A673 (cell line): Measurements from ENCODE around the gene PLCG1. TPM values are rescaled to one million over a fixed set of nuclear protein-coding genes. Genes with fewer than 3 reads are reported as not detected.

Experiments
- BruUV-seq: library from RNA; stranded (reverse); fragments of 400-500 nt; replicated peaks from 2 replicates; lab custom pipeline; 2021; lab: Mats Ljungman, UMichigan
- CTCF ChIA-PET: fragments of 300-600 bp; sonication (Branson Sonifier 250); formaldehyde crosslinking; loops from one replicate; lab custom pipeline; 2022; ENCODE audit warnings: antibody characterized with exemption; lab: Charles Lee
- POLR2A ChIA-PET: fragments of 300-600 bp; sonication (Branson Sonifier 250); formaldehyde crosslinking; loops from one replicate; lab custom pipeline; 2022; ENCODE audit warnings: antibody characterized with exemption; ENCODE audit not compliant: low non-redundant PET; lab: Charles Lee
- DNase-seq: peaks from one replicate; pipeline ENCODE4 v3.0.0-alpha.2; 2015; ENCODE audit warnings: low spot score
- H3K27ac ChIP-seq: fragments of 200-600 bp; sonication (generic); 2 replicates; pipeline ENCODE4 v1.5.1; 2016; ENCODE audit warnings: mixed run types, low read depth, mild to moderate bottlenecking, mixed read lengths, antibody characterized with exemption, low read length; ENCODE audit not compliant: poor library complexity, severe bottlenecking
- H3K27me3 ChIP-seq: fragments of 200-600 bp; sonication (generic); replicated peaks from 2 replicates; pipeline ENCODE4 v1.6.1; 2017; ENCODE audit warnings: mixed run types, low read depth, mild to moderate bottlenecking, mixed read lengths, antibody characterized with exemption, low read length; ENCODE audit not compliant: insufficient read depth, poor library complexity
- H3K36me3 ChIP-seq: fragments of 200-600 bp; sonication (generic); 2 replicates; pipeline ENCODE4 v1.6.1; 2016; ENCODE audit warnings: mixed run types, mild to moderate bottlenecking, mixed read lengths, antibody characterized with exemption, low read length; ENCODE audit not compliant: insufficient read depth, poor library complexity, severe bottlenecking
- H3K4me1 ChIP-seq: fragments of 200-600 bp; sonication (generic); 2 replicates; pipeline ENCODE4 v1.6.1; 2017; ENCODE audit warnings: mixed run types, mild to moderate bottlenecking, mixed read lengths, antibody characterized with exemption, low read length; ENCODE audit not compliant: insufficient read depth, poor library complexity, severe bottlenecking
- H3K4me3 ChIP-seq: fragments of 200-600 bp; sonication (generic); 2 replicates; pipeline ENCODE4 v1.5.1; 2016; ENCODE audit warnings: low read depth, mixed run types, mild to moderate bottlenecking, mixed read lengths, low read length; ENCODE audit not compliant: poor library complexity, severe bottlenecking
- H3K9me3 ChIP-seq: fragments of 200-600 bp; sonication (generic); 2 replicates; pipeline ENCODE4 v1.6.1; 2016; ENCODE audit warnings: mixed run types, low read depth, mild to moderate bottlenecking, mixed read lengths, antibody characterized with exemption, low read length; ENCODE audit not compliant: poor library complexity, severe bottlenecking
- CTCF ChIP-seq: fragments of 300-800, 200-600 bp; sonication (generic); conservative IDR thresholded peaks from 2 replicates; pipeline ENCODE4 v1.5.1; 2017; ENCODE audit warnings: low read depth, mild to moderate bottlenecking, antibody characterized with exemption, low read length, moderate library complexity, mixed read lengths
- EZH2 ChIP-seq: fragments of 200-600 bp; sonication (generic); IDR thresholded peaks from 2 replicates; pipeline ENCODE4 v1.6.1; 2017; ENCODE audit warnings: borderline replicate concordance, low read depth, mild to moderate bottlenecking, mixed read lengths, antibody characterized with exemption, low read length; ENCODE audit not compliant: poor library complexity, severe bottlenecking
- intact Hi-C: fragments of 100-400 bp; cut with micrococcal nuclease; formaldehyde crosslinking; loops from one replicate; pipeline ENCODE4 v1.10.0; 2022; ENCODE audit not compliant: unreplicated experiment
- total RNA-seq: library from RNA; stranded (reverse); gene quantifications from 2 replicates; pipeline ENCODE4 v1.2.3, GENCODE V29; 2021

PLCG1 gene
- total RNA-seq, 1 experiment from 2014 or later: 146 TPM

GRCh38 chr20:41174373-41174772, 37.0 kb downstream of the PLCG1 start:
- POLR2A ChIA-PET: no interaction called here
- TF ChIP-seq EZH2: no peak
- no peak for TF ChIP-seq CTCF
- H3K27ac ChIP-seq: no peak overlapping the region
- peaks cover 54% of the 10 kb centered on the region for H3K36me3 ChIP-seq
- intact Hi-C loops: no loop called here
- no TSS peak for BruUV-seq
- H3K9me3 ChIP-seq: no peaks in the 10 kb centered on the region
- H3K4me1 ChIP-seq: peaks cover 14% of the 10 kb centered on the region
- CTCF ChIA-PET: no interaction called here
- no peak for DNase-seq
- no peak overlapping the region for H3K4me3 ChIP-seq
- H3K27me3 ChIP-seq: no peaks in the 10 kb centered on the region

GRCh38 chr20:41174782-41175181, 37.4 kb downstream of the PLCG1 start:
- TF ChIP-seq EZH2 (no peak), CTCF (no peak)
- no peak for DNase-seq
- intact Hi-C loops: no loop called here
- CTCF ChIA-PET: no interaction called here
- Histone ChIP-seq H3K27me3 (no peaks in the 10 kb centered on the region), H3K9me3 (no peaks in the 10 kb centered on the region), H3K4me1 (peaks cover 14% of the 10 kb centered on the region), H3K36me3 (peaks cover 50% of the 10 kb centered on the region), H3K4me3 (no peak overlapping the region), H3K27ac (no peak overlapping the region)
- TSS peak; percentile 42 for BruUV-seq
- POLR2A ChIA-PET: no interaction called here

GRCh38 chr20:41175201-41175651, 37.9 kb downstream of the PLCG1 start:
- no peak for TF ChIP-seq EZH2
- no peak for TF ChIP-seq CTCF
- Histone ChIP-seq H3K36me3 (peaks cover 47% of the 10 kb centered on the region), H3K4me3 (no peak overlapping the region), H3K9me3 (no peaks in the 10 kb centered on the region), H3K27me3 (no peaks in the 10 kb centered on the region), H3K27ac (no peak overlapping the region), H3K4me1 (peaks cover 14% of the 10 kb centered on the region)
- BruUV-seq: no TSS peak
- POLR2A ChIA-PET: no interaction called here
- intact Hi-C loops: no loop called here
- CTCF ChIA-PET: interaction anchor here (0.9 kb wide), 1 partner anchor 57 kb away, joined by 3 read pairs; no protein-coding TSS in a partner anchor
- DNase-seq: no peak
